ENCODE measurements around the gene EMILIN2. TPM values are rescaled to one million over a fixed set of nuclear protein-coding genes. Genes with fewer than 3 reads are reported as not detected.

The EMILIN2 gene
- total and polyA plus RNA-seq, 8 donors: 2.0 to 120 (median 5.7) TPM

DNA sequence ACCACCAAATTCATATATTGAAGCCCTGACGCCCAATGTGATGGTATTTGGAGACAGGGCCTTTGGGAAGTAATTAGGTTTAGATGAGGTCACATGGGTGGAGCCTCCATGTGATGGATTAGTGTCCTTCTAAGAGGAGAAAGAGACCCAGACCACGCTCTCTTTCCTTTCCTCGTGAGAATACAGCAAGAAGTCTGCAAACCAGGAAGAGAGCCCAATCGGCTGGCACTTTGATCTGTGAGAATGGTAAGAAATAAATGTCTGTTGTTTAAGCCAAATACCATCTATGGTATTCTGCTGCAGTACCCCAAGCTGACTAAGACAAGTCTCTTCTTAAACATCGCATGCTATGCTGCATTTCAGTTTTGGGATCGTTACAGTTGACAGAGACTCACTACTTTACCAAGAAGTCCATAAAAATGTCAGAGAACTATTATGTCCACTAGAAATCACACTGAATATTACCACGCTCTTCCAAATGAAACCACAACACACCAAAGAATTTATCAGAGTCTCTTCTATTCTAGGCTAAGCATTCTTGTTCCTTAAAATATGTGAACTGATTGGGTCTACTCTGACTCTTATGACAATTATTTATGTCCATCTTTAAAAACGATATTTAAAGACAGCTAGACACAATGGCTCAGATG, 117.7 kb downstream of the EMILIN2 start:
- Histone ChIP-seq H3K27me3 (no peaks in the 10 kb centered on the region), H3K27ac (no peak overlapping the region), H3K4me3 (no peak overlapping the region), H3K36me3 (no peaks in the 10 kb centered on the region), H3K4me1 (peaks cover 38 to 82% (median 53%) of the 10 kb centered on the region in 4 donors), H3K9me3 (no peaks in the 10 kb centered on the region)
- DNase-seq: no peak
- 80 to 93% (median 85%) methylated on average over 8 of the region's 8 CpGs for WGBS, 5 donors
- intact Hi-C loops (cut with DNase I; ENCODE audit: low total_unique reads): no loop called here
- TF ChIP-seq EP300 (IDR thresholded peaks at IDR 0.05) (no peak), POLR2A (IDR thresholded peaks at IDR 0.05) (no peak), POLR2AphosphoS5 (IDR thresholded peaks at IDR 0.05) (no peak)
- TF ChIP-seq, protein P1, sequence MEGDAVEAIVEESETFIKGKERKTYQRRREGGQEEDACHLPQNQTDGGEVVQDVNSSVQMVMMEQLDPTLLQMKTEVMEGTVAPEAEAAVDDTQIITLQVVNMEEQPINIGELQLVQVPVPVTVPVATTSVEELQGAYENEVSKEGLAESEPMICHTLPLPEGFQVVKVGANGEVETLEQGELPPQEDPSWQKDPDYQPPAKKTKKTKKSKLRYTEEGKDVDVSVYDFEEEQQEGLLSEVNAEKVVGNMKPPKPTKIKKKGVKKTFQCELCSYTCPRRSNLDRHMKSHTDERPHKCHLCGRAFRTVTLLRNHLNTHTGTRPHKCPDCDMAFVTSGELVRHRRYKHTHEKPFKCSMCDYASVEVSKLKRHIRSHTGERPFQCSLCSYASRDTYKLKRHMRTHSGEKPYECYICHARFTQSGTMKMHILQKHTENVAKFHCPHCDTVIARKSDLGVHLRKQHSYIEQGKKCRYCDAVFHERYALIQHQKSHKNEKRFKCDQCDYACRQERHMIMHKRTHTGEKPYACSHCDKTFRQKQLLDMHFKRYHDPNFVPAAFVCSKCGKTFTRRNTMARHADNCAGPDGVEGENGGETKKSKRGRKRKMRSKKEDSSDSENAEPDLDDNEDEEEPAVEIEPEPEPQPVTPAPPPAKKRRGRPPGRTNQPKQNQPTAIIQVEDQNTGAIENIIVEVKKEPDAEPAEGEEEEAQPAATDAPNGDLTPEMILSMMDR (IDR thresholded peaks at IDR 0.05): no peak

Other genes with a start within 250 kb of the EMILIN2 start
- gene SMCHD1, start 191.3 kb upstream of the EMILIN2 start, total RNA-seq: 100 to 1,000 TPM in 3 of 5 donors, 10 to 100 TPM in 2; 53.6 to 377 (median 107) TPM
- 1 to 10 TPM; 5.0 to 8.1 (median 5.7) TPM for gene SMCHD1, start 191.3 kb upstream of the EMILIN2 start, polyA plus RNA-seq
- 10 to 100 TPM in 4 of 5 donors, 1 to 10 TPM in 1; 9.3 to 86.8 (median 13.4) TPM for gene LPIN2, start 166.1 kb downstream of the EMILIN2 start, total RNA-seq
- gene LPIN2, start 166.1 kb downstream of the EMILIN2 start, polyA plus RNA-seq: 10 to 100 TPM in 2 of 3 donors, 1 to 10 TPM in 1; 4.0 to 42.8 (median 12.5) TPM